ENCODE measurements around the gene RNF144B.
A peak's percentile ranks its signal among the peaks of the same experiment; 100 is the strongest.
"Not testable (repeated sequence)": the region's sequence is repeated elsewhere in the genome, so short reads cannot be mapped to it uniquely, and the experiment has no call there.

Gene RNF144B

DNA sequence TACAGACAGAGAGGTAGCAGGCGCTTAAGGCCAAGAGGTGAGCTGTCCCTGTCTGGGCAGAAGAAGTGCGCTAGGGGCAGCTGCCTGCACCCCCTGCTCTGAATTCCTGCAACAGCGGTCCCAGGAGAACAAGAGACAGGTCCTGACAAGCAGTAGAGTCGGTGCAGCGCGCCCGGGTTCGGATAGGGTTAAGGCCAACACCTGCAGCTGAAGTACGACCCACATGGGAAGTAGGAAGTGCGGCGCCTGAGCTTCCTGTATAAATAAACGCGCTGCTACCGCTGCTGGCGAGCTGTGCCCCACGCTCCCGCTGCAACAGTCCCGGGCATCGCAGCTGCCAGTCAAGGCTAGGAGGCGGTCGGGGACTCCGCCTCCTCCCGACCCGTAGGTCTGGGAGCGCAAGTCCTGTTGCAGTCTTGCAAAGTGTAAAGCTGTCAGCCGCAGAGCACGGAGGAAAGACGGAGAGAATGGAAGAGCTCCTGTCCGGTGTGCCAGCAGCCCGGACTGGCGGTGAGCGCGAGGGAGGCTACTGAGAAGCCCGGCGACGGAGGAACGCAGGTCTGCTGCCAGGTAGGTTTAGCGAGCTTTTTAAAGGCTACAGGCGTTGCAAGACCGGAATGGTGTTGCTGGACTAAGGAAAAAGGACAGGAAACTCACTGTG lies at the start of gene RNF144B:
TSS of gene RNF144B (plus strand) at position 290 of the 661 bp plus-strand sequence. CDS start 12,185 bp downstream, outside the sequence.
- peak; percentile 92 for DNase-seq

DNA sequence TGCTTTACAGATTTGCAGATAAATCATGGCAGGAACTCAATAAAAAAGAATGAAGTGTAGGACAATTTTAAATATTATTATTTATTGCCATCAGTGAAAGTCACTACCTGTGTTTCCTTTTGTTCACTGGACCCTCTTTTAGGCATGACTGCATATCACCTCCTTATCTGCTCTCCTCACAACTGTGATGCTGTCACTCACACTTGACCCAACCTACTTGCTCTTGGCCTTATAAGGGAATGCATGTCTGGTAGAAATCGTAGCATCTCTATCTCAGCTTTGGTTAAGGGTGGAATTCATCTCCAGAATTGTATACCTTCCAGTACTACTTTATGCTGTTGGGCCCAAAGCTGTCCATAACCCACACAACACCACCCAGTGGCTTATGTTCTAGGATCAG lies 47.6 kb upstream of the RNF144B start:
- DNase-seq = no peak

GRCh38 chr6:18340781-18341551 lies 46.2 kb upstream of the RNF144B start:
- DNase-seq = no peak

DNA sequence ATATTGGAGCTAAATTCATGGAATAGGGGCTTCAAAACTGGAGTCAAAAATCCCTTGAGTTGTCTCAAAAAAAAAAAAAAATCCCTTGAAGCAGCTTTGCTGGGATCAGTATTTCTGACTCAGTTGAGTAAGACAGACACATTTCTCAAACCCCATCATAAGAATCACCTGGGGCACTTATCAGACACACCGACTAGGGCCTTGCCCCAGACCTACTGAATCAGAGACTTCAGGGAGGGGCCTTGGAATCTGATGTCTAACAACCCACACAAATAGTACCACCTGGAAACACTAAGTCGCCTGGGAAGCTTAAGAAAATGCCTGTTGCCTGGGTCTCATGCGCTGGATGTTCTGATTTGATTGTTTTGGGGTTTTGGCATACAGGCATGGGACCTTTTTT lies 44.9 kb upstream of the RNF144B start:
- DNase-seq = no peak

DNA sequence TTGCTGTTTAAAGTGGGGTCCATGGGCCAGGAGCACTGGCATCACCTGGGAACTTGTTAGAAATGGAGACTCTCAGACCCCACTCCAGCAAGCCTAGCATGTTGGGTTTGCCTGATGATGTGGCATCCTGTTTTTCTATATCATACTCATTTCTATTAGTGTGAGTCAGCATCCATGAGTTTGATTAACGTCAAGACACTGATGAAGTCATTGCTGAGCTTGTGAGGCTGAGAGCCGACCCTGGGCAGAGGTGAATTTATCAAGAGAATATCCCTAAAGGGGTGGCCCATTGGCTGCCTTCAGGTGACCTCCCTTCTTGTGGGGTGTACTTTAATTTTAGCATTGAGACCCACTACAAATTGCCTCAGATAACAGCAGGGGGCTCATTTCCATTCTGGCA lies 43.4 kb upstream of the RNF144B start:
- no peak for DNase-seq

GRCh38 chr6:18347021-18347577 lies 40.1 kb upstream of the RNF144B start:
- no peak for DNase-seq

DNA sequence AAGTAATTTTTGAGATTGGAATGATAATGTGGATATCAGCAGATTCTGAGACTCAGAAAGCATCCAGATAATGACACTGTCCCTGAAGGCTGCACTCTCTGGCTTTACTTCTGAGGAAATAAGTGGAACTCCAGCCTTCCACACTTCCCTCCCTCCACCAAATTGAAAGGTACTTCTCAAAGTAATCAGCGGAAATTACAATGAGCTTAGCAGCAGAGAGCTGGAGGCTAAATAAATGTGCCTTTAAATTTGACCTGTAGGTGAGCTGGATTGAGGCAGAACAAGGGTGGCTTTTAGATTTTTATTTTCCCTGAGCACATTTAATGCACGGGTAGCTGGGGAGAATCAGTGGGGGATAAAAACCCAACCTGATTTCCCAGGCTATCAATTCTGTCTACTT lies 39.3 kb upstream of the RNF144B start:
- DNase-seq = no peak

DNA sequence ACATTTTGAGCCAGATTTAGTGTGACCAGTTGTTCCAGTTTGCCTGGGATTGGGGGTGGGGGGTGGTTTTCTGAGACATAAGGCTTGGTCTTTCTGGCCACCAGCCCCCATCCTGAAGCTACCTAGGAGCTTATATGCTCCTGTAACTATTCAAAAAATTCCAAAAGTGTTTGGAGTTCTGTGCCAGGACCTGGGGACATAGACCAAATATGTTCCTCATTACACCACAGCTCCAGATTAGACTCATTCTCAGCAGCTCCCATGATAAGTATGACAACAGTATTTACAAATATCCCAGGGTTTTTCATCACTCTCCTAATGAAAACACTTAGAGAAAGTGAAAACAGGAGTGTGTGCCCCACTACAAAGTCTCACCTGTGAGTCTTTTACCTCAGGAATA lies 37.8 kb upstream of the RNF144B start:
- DNase-seq = no peak

DNA sequence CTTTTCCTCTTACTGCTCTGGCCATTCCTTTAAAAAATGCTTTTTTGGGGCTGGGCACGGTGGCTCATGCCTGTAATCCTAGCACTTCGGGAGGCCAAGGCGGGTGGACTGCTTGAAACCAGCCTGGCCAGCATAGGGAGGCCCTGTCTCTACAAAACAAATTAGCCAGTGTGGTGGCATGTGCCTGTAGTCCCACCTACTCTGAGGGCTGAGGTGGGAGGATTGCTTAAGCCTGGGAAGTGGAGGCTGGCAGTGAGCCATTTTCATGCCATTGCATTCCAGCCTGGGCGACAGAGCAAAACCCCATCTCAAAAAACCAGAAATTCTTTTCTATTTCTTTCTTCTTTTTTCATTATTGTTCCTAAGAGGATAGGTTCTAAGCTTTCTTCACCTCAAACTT lies 36.9 kb upstream of the RNF144B start:
- DNase-seq = no peak

DNA sequence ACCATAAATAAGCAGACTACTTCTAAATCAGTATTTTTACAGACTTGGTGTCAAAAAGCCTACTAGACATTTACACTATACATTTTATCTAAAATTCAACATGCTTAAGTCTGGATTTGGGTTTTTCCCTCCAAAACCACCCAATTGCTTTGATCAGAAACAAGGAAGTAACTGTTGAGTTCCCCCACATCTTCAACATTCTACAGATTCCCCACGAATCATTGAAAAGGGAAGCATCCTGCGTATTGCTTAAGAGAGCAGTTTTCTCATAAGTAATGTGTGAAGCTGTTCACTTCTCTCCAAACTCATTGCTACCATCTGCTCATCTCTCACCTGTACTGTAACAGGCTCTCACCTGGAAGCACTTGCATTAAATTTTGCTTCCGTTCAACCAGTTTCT lies 36.4 kb upstream of the RNF144B start:
- DNase-seq = no peak

DNA sequence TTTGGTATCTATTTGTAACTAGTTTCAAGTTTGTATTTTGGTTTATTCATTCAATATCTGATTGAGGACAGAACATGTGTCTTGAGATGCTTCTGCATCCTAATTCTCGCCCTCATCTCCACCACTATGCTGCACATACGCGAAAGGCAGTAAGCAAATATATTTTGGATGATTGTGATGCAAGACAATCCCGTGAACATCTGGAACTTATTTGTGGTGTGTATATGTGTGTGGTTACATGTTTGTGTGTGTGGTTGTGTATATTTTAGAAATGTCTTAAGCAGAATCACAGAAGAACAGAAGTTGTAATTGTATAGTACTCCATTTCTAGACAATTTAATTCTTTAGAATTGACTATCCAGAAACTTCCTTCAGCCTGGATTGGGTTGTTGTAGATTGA lies 35.1 kb upstream of the RNF144B start:
- no peak for DNase-seq

GRCh38 chr6:18352842-18353241 lies 34.3 kb upstream of the RNF144B start:
- DNase-seq = no peak

- DNase-seq = no peak
These were observed 33.9 kb upstream of the RNF144B start for GRCh38 chr6:18353251-18353650.

- not testable (repeated sequence) for DNase-seq
These were observed 29.6 kb upstream of the RNF144B start for GRCh38 chr6:18357546-18357945.

- no peak for DNase-seq
These were observed 27.8 kb upstream of the RNF144B start for GRCh38 chr6:18359237-18359885.

DNA sequence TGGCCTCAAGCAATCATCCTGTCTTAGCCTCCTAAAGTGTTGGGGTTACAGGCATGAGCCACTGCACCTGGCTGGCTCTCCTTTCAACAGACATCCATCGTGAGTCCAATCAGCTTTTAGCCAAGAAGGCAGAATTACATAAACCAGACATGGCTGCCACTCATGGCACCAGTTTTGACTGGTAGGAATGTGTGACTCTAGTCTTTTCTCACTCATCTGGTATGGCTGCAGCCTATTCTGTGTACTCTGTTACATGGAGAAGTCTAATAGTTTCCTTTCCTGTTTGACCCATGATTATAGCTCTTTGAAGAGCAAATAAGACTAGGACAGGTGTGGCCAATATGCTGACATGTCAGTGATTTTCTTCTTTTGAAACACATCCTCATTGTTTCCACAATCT lies 27.0 kb upstream of the RNF144B start:
- DNase-seq = no peak

GRCh38 chr6:18362058-18362561 lies 25.0 kb upstream of the RNF144B start:
- DNase-seq = no peak

- DNase-seq = no peak
These were observed 23.4 kb upstream of the RNF144B start for GRCh38 chr6:18363746-18364145.

- not testable (repeated sequence) for DNase-seq
These were observed 22.6 kb upstream of the RNF144B start for GRCh38 chr6:18364561-18364960.

DNA sequence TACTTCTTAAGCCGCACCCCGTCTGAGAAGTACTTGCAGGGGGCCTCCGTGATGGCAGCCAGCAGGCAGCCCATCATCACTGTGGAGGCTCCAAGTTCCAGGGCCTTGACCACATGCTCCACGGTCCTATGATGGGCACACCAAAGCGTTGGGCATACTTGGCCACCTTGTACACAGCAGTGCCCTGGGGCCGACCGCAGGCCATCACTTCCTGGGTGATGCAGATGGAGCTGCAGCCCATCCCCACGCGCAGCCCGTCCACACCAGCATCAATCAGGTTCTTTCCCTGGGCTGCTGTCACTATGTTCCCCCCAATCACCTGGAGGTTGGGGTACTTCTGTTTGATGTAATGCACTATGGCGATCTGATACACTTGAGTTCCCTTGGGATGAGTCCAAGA lies 19.8 kb upstream of the RNF144B start:
- DNase-seq = no peak

DNA sequence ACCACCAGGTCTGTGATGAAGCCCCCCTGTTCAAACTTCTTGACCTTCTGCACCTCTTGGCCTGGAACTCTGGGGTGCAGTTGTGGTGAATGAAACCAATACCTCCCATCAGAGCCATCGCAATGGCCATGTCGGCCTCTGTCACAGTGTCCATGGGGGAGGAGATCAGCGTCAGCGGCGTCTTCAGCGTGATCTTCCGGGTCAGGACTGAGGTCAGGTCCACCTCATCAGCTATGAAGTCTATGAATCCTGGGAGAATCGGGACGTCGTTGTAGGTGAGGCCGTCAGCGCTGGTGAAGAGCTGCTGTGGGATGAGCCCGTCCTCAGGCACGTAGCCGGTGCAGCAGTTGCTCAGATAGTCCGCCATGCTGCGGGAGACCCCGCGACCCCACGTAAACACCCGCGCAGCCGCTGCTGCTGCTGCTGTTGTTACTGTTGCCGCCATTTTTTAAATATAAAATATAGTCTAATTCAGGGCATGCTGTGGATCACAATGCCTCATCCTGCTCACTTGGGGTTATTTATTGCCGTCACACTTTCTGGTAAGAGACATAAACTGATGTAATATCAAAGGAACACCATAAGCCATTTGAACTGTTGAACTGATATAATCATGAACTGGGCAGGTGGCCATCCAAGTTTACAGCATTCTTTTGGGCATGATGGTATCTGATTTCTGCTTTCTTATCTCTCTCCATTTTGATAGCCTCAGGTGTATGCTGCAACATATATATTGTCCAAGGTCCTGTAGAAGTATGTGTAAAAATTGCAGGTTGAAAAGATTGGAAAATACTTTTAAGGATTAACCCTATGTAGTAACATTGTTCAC lies 18.7 kb upstream of the RNF144B start:
- DNase-seq = no peak

- no peak for DNase-seq
These were observed 16.1 kb upstream of the RNF144B start for GRCh38 chr6:18371010-18371409.

DNA sequence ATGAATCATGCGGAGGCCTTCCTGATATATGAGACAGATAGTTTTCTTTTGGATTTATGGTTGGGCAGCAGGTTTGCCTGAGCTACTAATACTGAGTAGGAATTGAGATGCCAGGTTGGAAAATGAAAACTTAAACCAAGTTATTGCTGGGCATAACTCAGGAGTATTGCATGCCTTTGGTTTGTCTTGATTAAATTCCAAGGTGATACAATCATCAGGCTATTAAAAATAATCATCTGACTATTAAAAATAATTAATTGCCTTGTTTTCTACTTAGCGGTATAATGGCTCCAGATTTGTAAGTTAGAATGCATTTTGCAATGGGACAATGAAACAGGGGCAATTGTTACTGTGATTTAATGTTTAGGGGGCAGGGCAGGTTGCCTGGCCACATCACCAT lies 15.5 kb upstream of the RNF144B start:
- DNase-seq = no peak
